GM18907 (cell line): ENCODE measurements around the gene CITED4.
A peak's percentile ranks its signal among the peaks of the same experiment; 100 is the strongest.

ENCODE experiments used
- ATAC-seq: cut with Tn5 transposase; IDR thresholded peaks from one replicate; pipeline ENCODE4 v1.9.1; 2021; ENCODE audit warnings: mild to moderate bottlenecking, moderate library complexity; ENCODE audit not compliant: unreplicated experiment

CITED4 gene

GRCh38 chr1:40855513-40855912 lies 6.7 kb downstream of the CITED4 start:
- ATAC-seq, result no peak

GRCh38 chr1:40853885-40854170 lies 8.3 kb downstream of the CITED4 start:
- no peak for ATAC-seq

DNA sequence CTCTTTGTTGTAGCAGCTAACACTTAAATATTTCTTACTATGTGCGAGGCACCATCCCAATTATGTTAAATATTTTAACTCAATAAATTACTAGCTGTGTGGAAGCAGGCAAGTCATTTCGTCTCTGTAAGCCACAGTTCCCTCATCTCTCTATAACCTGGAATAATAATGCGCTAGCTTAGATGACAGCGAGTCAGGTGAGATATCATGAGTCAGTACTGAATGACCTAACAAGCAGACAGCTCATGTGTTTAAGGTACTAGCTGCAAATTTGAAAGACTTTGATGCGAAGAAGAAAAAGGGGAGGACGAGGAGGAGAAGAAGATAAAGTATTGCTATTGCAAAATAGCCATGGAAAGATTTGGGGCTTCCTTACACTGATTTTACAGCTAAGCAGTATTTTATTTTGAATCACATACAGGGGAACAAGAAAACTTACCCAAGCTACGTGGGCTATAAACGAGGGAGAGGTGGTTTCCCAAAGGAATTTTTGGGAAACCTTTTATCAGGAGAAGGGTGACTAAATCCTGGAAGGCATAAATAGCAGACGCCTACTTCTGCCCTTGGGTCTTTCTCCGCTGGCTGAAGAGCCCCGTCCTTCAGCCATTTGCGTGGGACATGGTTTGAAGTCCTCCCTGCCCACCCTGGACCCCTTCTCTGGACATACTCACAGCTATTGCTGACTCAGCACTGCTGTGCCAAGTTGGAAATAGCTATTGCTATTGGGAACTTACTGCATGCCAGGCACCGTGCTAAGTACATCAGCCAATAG lies 8.9 kb downstream of the CITED4 start:
- no peak for ATAC-seq

DNA sequence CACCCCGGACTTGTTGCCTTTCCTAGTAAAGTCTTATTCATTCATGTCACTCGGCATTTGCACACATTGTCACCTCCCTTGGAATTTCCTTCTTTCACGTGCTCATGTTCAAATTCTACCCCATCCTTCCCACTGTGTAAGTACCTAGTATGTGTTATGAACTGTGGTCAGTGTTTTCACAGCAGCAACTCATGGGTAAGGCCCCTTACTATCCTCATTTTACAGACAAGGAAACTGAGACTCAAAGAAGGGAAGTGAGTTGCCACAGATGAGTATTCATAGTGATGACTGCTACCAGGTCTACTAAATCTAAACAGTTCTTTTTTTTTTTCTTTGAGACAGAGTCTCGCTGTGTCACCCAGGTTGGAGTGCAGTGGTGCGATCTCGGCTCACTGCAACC lies 10.5 kb downstream of the CITED4 start:
- no peak for ATAC-seq

DNA sequence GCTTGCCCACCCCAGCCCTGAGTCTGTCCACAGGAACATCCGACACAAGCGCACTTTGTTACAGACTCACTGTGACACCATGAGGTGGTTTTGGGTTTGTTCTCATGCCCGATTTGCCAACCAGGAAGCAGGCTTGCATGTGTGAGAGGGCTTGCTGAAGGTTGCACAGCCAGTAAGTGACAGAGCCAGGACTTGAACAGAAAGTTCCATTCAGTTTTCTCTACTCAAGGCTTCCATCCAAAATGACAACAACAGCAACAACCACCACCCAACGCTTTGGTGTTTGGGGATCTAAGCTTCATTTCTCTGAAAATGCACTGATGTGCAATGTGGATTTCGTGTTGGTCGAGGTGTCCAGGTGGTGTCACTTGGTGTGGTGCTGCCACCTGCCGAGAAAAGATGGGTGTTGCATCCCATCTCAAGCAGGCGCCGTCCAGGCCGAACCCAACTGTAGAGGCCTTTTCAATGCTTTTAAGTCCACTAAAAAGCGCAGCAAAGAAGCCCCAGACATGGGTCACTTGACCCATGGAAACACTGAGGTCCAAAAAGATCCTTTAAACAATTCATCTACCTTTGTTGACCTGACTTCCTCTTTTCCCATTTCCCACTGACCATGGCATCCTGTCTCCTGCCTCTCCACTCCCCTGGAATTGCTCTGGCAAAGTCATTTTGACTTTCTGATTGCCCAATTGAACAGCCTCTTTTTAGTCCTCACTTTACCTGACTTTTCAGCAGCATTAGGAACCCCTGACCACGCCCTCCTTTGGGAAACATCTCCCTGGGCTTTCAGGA lies 12.2 kb downstream of the CITED4 start:
- ATAC-seq, result peak; percentile 64

DNA sequence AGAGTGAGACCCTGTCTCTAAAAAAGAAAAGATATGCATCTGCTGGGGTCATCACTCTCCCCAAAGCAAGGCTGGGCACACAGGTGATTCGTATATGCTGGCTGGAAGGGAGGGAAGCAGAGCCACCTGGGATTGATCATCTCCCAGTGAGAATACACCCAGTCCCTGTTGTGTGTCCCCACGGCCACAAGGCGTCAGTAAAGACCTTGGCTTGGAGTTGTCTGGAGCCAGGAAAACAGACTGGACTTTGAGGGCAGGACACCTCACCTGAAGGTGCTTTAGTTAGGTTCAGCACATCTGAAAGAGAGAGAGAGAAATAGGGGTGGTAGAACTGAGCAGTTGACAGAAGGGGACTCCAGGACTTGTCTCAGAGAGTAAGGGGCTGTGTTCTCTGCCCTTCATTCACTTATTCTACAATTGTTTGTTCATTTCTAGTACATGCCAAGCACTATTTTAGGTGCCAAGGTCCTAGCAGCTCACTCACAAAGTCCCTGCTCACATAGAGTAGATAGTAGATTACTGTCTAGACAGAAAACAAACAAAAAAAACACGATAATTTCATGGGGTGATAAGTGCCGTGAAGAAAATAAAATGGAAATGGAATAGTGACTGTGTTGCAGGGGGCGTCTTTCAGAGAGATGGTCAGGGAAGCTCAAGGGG lies 13.5 kb downstream of the CITED4 start:
- ATAC-seq, result no peak

DNA sequence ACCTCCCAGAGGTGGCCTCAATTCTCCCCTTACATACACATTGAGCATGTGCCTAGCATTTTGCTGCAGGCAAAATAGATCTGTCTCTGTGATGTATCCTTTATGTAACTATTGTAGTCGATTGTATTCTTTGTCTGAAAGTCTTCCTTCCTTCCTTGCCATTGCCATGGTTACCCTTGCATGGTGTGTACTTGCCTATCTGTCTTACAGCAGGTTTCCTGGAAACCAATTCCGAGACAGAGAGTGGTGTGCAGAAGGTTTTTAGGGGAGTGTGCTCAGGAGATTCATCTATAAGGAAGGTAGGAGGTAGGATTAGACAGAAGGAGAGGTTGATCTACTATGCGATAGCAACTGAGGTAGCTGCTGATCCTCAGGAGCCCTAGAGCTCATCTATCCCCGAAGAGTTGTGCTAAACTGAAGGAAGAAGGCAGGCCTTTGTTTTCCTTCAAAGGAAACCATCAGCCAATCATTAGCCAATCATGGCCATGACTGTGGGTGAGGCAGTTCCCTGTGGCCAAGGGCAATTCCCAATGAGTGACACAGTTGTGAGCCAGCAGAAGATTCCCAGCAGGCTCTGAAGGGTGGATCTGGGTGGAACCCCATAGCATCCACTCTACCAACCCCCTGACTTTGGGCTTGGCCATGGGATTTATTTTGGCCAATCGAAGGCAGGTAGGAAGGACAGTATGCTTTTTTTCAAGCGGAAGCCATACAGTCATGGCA lies 15.0 kb downstream of the CITED4 start:
- ATAC-seq, result no peak

DNA sequence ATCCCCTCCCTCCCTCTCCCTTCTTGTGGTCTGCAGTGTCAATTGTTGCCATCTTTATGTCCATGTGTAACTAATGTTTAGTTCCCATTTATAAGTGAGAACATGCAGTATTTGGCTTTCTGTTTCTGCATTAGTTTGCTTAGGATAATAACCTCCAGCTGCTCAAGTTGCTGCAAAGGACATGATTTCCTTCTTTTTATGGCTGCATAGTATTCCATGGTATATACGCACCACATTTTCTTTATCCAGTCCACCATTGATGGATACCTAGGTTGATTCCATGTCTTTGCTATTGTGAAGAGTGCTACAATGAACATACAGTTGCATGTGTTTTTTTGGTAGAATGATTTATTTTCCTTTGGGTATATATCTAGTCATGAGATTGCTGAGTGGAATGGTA lies 16.3 kb downstream of the CITED4 start:
- ATAC-seq, result no peak

- no peak for ATAC-seq
These were observed 17.0 kb downstream of the CITED4 start for GRCh38 chr1:40844887-40845878.

DNA sequence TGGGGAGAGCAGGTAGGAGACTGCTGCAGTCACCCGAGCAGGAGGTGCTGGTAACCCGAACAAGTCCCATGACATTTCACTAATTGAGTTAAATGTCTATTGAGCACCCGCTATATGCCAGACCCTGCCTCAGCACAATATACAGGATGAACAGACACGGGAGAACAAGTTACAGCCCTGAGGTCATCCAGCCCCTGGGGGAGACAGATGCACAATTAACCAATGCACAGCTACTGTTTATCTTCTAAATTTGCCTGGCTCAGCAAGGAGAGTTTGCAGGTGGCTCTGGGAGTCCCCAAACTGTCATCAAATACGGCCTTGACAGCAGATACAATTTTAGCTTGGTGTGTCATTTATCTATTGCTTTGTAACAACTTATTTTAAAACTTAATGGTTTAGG lies 18.1 kb downstream of the CITED4 start:
- ATAC-seq, result no peak

- ATAC-seq, result no peak
These were observed 19.5 kb downstream of the CITED4 start for GRCh38 chr1:40842691-40843090.

- no peak for ATAC-seq
These were observed 20.0 kb downstream of the CITED4 start for GRCh38 chr1:40842207-40842606.

GRCh38 chr1:40841602-40842001 lies 20.6 kb downstream of the CITED4 start:
- no peak for ATAC-seq

DNA sequence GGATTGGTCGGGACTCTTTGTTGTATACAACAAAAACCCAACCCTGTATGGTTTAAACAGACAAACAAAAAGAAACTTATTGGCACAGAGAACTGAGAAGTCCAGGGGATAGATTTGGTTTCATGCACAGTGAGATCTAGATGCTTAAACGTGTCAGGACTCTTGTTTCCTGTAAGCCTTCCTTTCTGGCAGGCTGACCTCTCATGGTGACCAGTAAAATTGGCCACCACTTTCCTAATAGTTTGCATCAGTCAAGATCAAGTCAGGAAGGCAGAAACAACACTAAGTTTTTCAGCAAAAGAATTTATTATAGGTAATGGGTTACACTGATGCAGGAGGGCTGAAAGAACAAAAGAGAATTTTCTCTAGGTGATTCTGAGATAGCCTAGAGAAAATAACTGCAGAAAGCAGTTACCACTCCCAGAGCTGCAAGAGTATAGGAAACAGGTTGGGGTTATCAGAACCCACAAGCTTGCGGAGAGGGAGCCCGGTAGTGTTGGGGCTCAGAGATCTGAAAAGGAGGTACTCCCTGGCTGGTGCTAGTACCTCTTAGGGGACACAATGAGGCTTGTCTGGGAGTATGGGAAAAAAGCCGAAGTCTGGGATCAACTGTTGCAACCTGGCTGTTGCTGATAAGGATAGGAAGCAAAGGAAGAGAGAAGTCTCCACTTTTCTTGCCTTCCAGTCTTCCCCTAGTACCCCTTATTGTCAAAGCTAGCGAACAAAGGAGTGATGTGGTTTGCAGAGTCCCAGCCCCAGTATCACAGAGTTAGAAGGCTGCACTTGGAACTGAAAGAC lies 21.4 kb downstream of the CITED4 start:
- peak; percentile 34 for ATAC-seq

GRCh38 chr1:40839943-40840335 lies 22.2 kb downstream of the CITED4 start:
- ATAC-seq, result no peak

GRCh38 chr1:40838980-40839942 lies 22.9 kb downstream of the CITED4 start:
- no peak for ATAC-seq

- no peak for ATAC-seq
These were observed 23.9 kb downstream of the CITED4 start for GRCh38 chr1:40838045-40838979.
